GM19438 (cell line): ENCODE measurements around the gene RNF40.
A peak's percentile ranks its signal among the peaks of the same experiment; 100 is the strongest.
"Not testable (repeated sequence)": the region's sequence is repeated elsewhere in the genome, so short reads cannot be mapped to it uniquely, and the experiment has no call there.

ENCODE experiments used
- ATAC-seq: cut with Tn5 transposase; IDR thresholded peaks from one replicate; pipeline ENCODE4 v1.9.1; 2021; ENCODE audit warnings: low read depth; ENCODE audit not compliant: unreplicated experiment

Gene RNF40

GRCh38 chr16:30780021-30780420 is 17.9 kb downstream of the RNF40 start:
- ATAC-seq, result no peak

GRCh38 chr16:30780549-30780948 is 18.4 kb downstream of the RNF40 start:
- no peak for ATAC-seq

GRCh38 chr16:30782486-30783279 is 20.6 kb downstream of the RNF40 start:
- ATAC-seq, result no peak

GRCh38 chr16:30783280-30784109 is 21.4 kb downstream of the RNF40 start:
- ATAC-seq, result no peak

- no peak for ATAC-seq
Observed at GRCh38 chr16:30784215-30784614, 22.1 kb downstream of the RNF40 start.

GRCh38 chr16:30785126-30786106 is 23.3 kb downstream of the RNF40 start:
- no peak for ATAC-seq

GRCh38 chr16:30786115-30786935 is 24.2 kb downstream of the RNF40 start:
- ATAC-seq, result no peak

GRCh38 chr16:30786936-30787612 is 25.0 kb downstream of the RNF40 start, which contains the start of gene ZNF629:
TSS of gene ZNF629 (minus strand) at chr16:30787205. CDS start at chr16:30784482, 2,723 bp downstream.
- ATAC-seq, result no peak

- ATAC-seq, result no peak
Observed at GRCh38 chr16:30787613-30788378, 25.7 kb downstream of the RNF40 start.

- ATAC-seq, result no peak
Observed at GRCh38 chr16:30793508-30794069, 31.5 kb downstream of the RNF40 start.

- ATAC-seq, result no peak
Observed at GRCh38 chr16:30794634-30795033, 32.5 kb downstream of the RNF40 start.

GRCh38 chr16:30797670-30798309 is 35.7 kb downstream of the RNF40 start:
- no peak for ATAC-seq

GRCh38 chr16:30802936-30803335 is 40.8 kb downstream of the RNF40 start:
- ATAC-seq, result no peak

GRCh38 chr16:30805056-30805369 is 42.9 kb downstream of the RNF40 start:
- no peak for ATAC-seq

- ATAC-seq, result peak; percentile 58
Observed at GRCh38 chr16:30805370-30806169, 43.4 kb downstream of the RNF40 start.

- no peak for ATAC-seq
Observed at GRCh38 chr16:30808146-30808545, 46.0 kb downstream of the RNF40 start.

GRCh38 chr16:30808890-30809426 is 46.8 kb downstream of the RNF40 start:
- not testable (repeated sequence) for ATAC-seq
